Measurements from ENCODE around the gene GCAT. TPM values are rescaled to one million over a fixed set of nuclear protein-coding genes. Genes with fewer than 3 reads are reported as not detected.

Gene GCAT
- total and polyA plus RNA-seq, 4 donors, result 20.7 to 32.6 (median 29.8) TPM

GRCh38 chr22:37850801-37851200 is 43.1 kb downstream of the GCAT start:
- TF ChIP-seq MAX (IDR thresholded peaks at IDR 0.05) (no peak), HNF4G (IDR thresholded peaks at IDR 0.05) (no peak), GABPA (IDR thresholded peaks at IDR 0.05 in 1 of 2, conservative IDR thresholded peaks at IDR 0.05 in 1 of 2) (no peak), ZBTB33 (IDR thresholded peaks at IDR 0.05) (no peak), YY1 (IDR thresholded peaks at IDR 0.05) (no peak), EGR1 (IDR thresholded peaks at IDR 0.05; ENCODE audit: low read depth in 2 of 2) (no peak), JUND (IDR thresholded peaks at IDR 0.05) (no peak), SP1 (IDR thresholded peaks at IDR 0.05) (no peak), FOXA2 (IDR thresholded peaks at IDR 0.05) (no peak), NR2F2 (IDR thresholded peaks at IDR 0.05) (no peak)
- peaks cover 2 to 22% (median 19%) of the 10 kb centered on the region in 4 donors for H3K36me3 ChIP-seq (ENCODE audit: control insufficient read depth in 4 of 4, insufficient read depth in 3 of 4, low read depth in 1 of 4, low read length in 3 of 4)
- no peaks in the 10 kb centered on the region for H3K9me3 ChIP-seq (ENCODE audit: control insufficient read depth in 4 of 4, low read length in 3 of 4)
- no peak overlapping the region for H3K27ac ChIP-seq (ENCODE audit: low read depth in 1 of 2, low read length in 2 of 2)
- H3K9ac ChIP-seq (ENCODE audit: low read depth in 1 of 2, low read length in 2 of 2), result peak overlapping the region in 1 of 2 donors; percentile 9
- WGBS, result 92% methylated on average over 4 of the region's 4 CpGs
- no peak for DNase-seq (ENCODE audit: low spot score)
- H3K4me1 ChIP-seq (ENCODE audit: control insufficient read depth in 4 of 4, insufficient read depth in 4 of 4, low read length in 3 of 4), result peaks cover 6 to 52% (median 44%) of the 10 kb centered on the region in 4 donors
- H3K4me3 ChIP-seq (ENCODE audit: low read depth in 1 of 3, low read length in 3 of 3), result no peak overlapping the region
- no peaks in the 10 kb centered on the region for H3K27me3 ChIP-seq (ENCODE audit: control insufficient read depth in 4 of 4, insufficient read depth in 4 of 4, low read length in 3 of 4)

GRCh38 chr22:37852418-37852817 is 44.7 kb downstream of the GCAT start:
- Histone ChIP-seq H3K9ac (ENCODE audit: low read depth in 1 of 2, low read length in 2 of 2) (no peak overlapping the region), H3K27ac (ENCODE audit: low read depth in 1 of 2, low read length in 2 of 2) (no peak overlapping the region), H3K9me3 (ENCODE audit: control insufficient read depth in 4 of 4, low read length in 3 of 4) (no peaks in the 10 kb centered on the region), H3K36me3 (ENCODE audit: control insufficient read depth in 4 of 4, insufficient read depth in 3 of 4, low read depth in 1 of 4, low read length in 3 of 4) (peaks cover 5 to 24% (median 20%) of the 10 kb centered on the region in 4 donors), H3K4me3 (ENCODE audit: low read depth in 1 of 3, low read length in 3 of 3) (no peak overlapping the region), H3K27me3 (ENCODE audit: control insufficient read depth in 4 of 4, insufficient read depth in 4 of 4, low read length in 3 of 4) (no peaks in the 10 kb centered on the region), H3K4me1 (ENCODE audit: control insufficient read depth in 4 of 4, insufficient read depth in 4 of 4, low read length in 3 of 4) (peaks cover 6 to 55% (median 46%) of the 10 kb centered on the region in 4 donors)
- no peak for DNase-seq (ENCODE audit: low spot score)
- no peak for TF ChIP-seq GABPA (IDR thresholded peaks at IDR 0.05 in 1 of 2, conservative IDR thresholded peaks at IDR 0.05 in 1 of 2)
- TF ChIP-seq SP1 (IDR thresholded peaks at IDR 0.05), result no peak
- no peak for TF ChIP-seq RXRA (IDR thresholded peaks at IDR 0.05)
- no peak for TF ChIP-seq ZBTB33 (IDR thresholded peaks at IDR 0.05)
- TF ChIP-seq RAD21 (IDR thresholded peaks at IDR 0.05), result no peak
- no peak for TF ChIP-seq TAF1 (conservative IDR thresholded peaks at IDR 0.05)
- no peak for TF ChIP-seq EGR1 (IDR thresholded peaks at IDR 0.05; ENCODE audit: low read depth in 2 of 2)
- no peak for TF ChIP-seq ATF3 (IDR thresholded peaks at IDR 0.05)
- no peak for TF ChIP-seq FOXA1 (IDR thresholded peaks at IDR 0.05)
- TF ChIP-seq HNF4G (IDR thresholded peaks at IDR 0.05), result no peak
- no peak for TF ChIP-seq REST (IDR thresholded peaks at IDR 0.05)
- no peak for TF ChIP-seq HNF4A (conservative IDR thresholded peaks at IDR 0.05)
- TF ChIP-seq FOXA2 (IDR thresholded peaks at IDR 0.05), result no peak
- TF ChIP-seq YY1 (IDR thresholded peaks at IDR 0.05), result no peak
- WGBS, result 76% methylated on average over 5 of the region's 5 CpGs
